Stomach smooth muscle (tissue), 2 donors: ENCODE results near the gene TAP2.
A peak's percentile ranks its signal among the peaks of the same experiment; 100 is the strongest.

Experiments used
- H3K27ac ChIP-seq: one replicate; pipeline ENCODE4 v1.7.0; 2013; ENCODE audit warnings: mild to moderate bottlenecking, low read length, inconsistent platforms
- H3K27me3 ChIP-seq, 2 donors: one replicate each; pipeline ENCODE4 v1.7.0; 2013; ENCODE audit warnings: low read length in 2 of 2; ENCODE audit not compliant: insufficient read depth in 2 of 2, control insufficient read depth in 1 of 2
- H3K36me3 ChIP-seq, 2 donors: one replicate each; pipeline ENCODE4 v1.7.0; 2013; ENCODE audit warnings: low read length in 2 of 2; ENCODE audit not compliant: control insufficient read depth in 2 of 2, insufficient read depth in 2 of 2
- H3K4me1 ChIP-seq: one replicate; pipeline ENCODE4 v1.7.0; 2013; ENCODE audit warnings: low read length; ENCODE audit not compliant: control insufficient read depth, insufficient read depth
- H3K4me3 ChIP-seq, 2 donors: one replicate each; pipeline ENCODE4 v1.7.0; 2013; ENCODE audit warnings: low read length in 2 of 2
- H3K9ac ChIP-seq, 2 donors: one replicate each; pipeline ENCODE4 v1.7.0; 2013; ENCODE audit warnings: low read length in 2 of 2, mild to moderate bottlenecking in 1 of 2
- H3K9me3 ChIP-seq, 2 donors: one replicate each; pipeline ENCODE4 v1.7.0; 2013; ENCODE audit warnings: low read length in 2 of 2; ENCODE audit not compliant: control insufficient read depth in 2 of 2
- donor health status: healthy.
- donor health status: Pancreatic carcinoma.

Gene TAP2

DNA sequence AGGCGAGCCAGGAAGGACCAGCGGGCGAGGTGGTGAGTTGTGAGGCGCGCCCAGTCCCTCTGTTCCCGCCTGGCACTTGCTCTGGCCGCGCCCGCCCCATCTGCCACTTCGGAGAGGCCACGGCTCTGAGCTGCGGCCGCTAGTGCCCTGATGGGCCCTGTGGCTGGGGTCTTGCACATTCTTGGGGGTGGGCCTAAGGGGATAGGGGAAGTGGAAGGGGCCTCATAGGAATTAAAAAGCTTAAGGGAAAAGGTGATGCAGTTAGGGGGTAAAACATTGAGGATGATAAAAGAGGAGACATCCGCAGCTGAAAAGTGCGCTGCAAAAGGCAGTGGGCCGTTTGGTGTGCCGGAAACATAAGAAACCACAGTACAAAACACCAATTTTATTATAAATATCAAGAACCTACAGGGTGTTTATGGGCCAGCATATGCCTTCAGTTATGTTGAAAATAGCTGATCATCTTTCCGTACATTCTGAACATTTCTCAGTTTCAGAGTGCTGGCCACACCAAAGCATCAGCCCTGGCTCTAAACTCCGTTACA lies 6.4 kb upstream of the TAP2 start:
- Histone ChIP-seq H3K4me1 (peaks cover 19% of the 10 kb centered on the region), H3K9me3 (no peaks in the 10 kb centered on the region), H3K27ac (peak overlapping the region; percentile 91), H3K9ac (peak overlapping the region; percentile 81 to 94), H3K27me3 (no peaks in the 10 kb centered on the region), H3K4me3 (peak overlapping the region; percentile 88 to 99), H3K36me3 (peaks cover 35 to 41% of the 10 kb centered on the region in 2 donors)

GRCh38 chr6:32843979-32844838 lies 5.7 kb upstream of the TAP2 start, which contains the start of gene PSMB8:
PSMB8 (minus strand) TSS chr6:32844047; CDS start chr6:32843996, 51 bp downstream.
- no peaks in the 10 kb centered on the region for H3K27me3 ChIP-seq
- H3K9ac ChIP-seq, result peak within 1 kb of the TSS; percentile 81 to 94
- H3K36me3 ChIP-seq, result peaks cover 33 to 39% of the 10 kb centered on the region in 2 donors
- H3K4me1 ChIP-seq, result peaks cover 19% of the 10 kb centered on the region
- H3K4me3 ChIP-seq, result peak within 1 kb of the TSS; percentile 88 to 99
- H3K9me3 ChIP-seq, result no peaks in the 10 kb centered on the region
- H3K27ac ChIP-seq, result peak within 1 kb of the TSS; percentile 91

DNA sequence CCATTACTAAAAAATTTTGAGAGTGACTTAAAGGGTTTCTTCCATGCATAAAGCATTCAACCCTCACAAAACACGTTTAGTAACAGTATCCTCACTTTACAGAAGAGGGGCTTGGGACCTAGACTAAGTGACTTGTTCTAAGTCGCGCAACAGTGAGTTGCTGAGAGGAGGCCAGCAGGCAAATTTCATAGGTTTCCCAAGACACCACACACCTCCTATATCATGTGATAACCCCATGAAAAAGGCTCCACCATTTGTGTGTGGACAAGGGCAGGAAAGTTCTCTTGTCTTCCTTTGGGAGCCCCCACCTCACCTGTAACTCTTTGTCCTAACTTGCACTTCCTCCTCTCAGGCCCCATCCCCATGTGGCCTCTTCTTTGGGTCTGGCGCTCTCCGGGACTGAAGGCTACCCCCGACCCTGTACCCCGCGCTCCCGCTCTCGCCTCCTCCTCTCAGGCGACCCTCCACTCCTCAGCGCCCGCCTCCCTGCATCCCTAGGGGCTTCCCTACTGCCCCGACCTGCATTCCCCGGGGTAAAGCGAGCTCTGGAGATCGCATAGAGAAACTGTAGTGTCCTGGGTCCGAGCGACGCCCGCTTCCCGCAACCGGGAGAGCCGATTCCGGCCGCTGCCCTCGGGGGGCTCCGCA lies 4.9 kb upstream of the TAP2 start:
- Histone ChIP-seq H3K36me3 (peaks cover 27 to 34% of the 10 kb centered on the region in 2 donors), H3K4me3 (peak overlapping the region; percentile 88 to 99), H3K27ac (peak overlapping the region; percentile 91), H3K9ac (peak overlapping the region; percentile 81 to 94), H3K9me3 (no peaks in the 10 kb centered on the region), H3K27me3 (no peaks in the 10 kb centered on the region), H3K4me1 (peaks cover 19% of the 10 kb centered on the region)

GRCh38 chr6:32842690-32843089 lies 4.2 kb upstream of the TAP2 start:
- Histone ChIP-seq H3K27me3 (no peaks in the 10 kb centered on the region), H3K36me3 (peaks cover 22 to 26% of the 10 kb centered on the region in 2 donors), H3K4me1 (peaks cover 23% of the 10 kb centered on the region), H3K9me3 (no peaks in the 10 kb centered on the region), H3K9ac (no peak overlapping the region), H3K4me3 (no peak overlapping the region), H3K27ac (no peak overlapping the region)

- no peaks in the 10 kb centered on the region for H3K27me3 ChIP-seq
- H3K9ac ChIP-seq, result no peak overlapping the region
- H3K27ac ChIP-seq, result no peak overlapping the region
- peaks cover 16 to 21% of the 10 kb centered on the region in 2 donors for H3K36me3 ChIP-seq
- H3K4me3 ChIP-seq, result no peak overlapping the region
- H3K9me3 ChIP-seq, result no peaks in the 10 kb centered on the region
- H3K4me1 ChIP-seq, result peaks cover 28% of the 10 kb centered on the region
Observed at GRCh38 chr6:32842021-32842650, 3.6 kb upstream of the TAP2 start.

DNA sequence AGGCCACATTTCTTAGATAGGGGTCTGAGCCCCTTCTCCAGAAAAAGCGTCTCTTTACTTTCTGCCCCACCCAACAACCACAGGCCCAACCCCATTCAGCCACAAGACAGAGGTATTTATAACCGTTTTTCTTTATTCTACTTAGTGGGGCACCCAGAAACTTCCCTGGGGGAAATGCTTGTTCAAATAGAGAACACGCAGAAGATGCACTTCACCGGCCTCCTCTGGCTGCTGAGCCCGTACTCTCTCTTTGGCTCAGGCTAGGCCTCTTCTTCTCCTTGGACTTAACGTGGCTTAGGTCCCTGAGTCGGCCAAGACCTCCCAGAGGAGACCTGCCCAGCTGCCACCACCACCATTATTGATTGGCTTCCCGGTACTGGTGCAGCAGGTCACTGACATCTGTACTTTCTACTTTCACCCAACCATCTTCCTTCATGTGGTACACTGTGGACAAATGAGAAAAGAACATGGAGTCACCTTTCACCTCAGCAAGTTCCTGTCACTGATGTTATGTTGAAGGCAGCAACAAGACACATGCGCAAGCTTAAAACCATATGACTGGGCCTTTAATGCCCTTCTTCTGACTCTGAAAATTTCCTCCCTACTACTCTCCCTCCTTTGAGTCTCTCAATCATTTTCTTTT lies 2.2 kb upstream of the TAP2 start:
- H3K27ac ChIP-seq, result no peak overlapping the region
- H3K9ac ChIP-seq, result peak overlapping the region in 1 of 2 donors; percentile 29
- H3K36me3 ChIP-seq, result peaks cover 6 to 15% of the 10 kb centered on the region in 2 donors
- no peaks in the 10 kb centered on the region for H3K27me3 ChIP-seq
- peaks cover 28% of the 10 kb centered on the region for H3K4me1 ChIP-seq
- no peak overlapping the region for H3K4me3 ChIP-seq
- no peaks in the 10 kb centered on the region for H3K9me3 ChIP-seq

DNA sequence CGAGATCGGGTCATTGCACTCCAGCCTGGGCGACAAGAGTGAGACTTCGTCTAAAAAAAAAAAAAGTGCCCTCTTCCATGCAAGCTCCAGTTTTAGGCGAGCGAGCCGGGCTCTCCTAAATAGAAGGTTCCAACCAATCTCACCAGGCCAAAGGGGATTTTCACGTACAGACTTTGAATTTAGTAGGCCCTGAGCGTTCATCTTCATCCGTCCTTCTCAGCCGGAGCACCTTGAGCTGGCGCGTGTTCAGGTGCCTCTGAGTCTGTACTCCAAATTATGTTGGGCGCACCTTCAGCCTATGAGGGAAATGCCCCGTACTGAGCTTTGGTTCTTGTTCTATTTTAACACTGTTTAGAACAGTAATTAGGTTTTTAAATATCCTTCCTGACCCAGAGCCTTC lies 817 bp upstream of the TAP2 start:
- H3K9ac ChIP-seq, result no peak overlapping the region
- no peak overlapping the region for H3K4me3 ChIP-seq
- peak overlapping the region; percentile 84 for H3K27ac ChIP-seq
- H3K27me3 ChIP-seq, result no peaks in the 10 kb centered on the region
- H3K4me1 ChIP-seq, result peaks cover 19% of the 10 kb centered on the region
- H3K36me3 ChIP-seq, result peaks cover 4 to 19% of the 10 kb centered on the region in 2 donors
- no peaks in the 10 kb centered on the region for H3K9me3 ChIP-seq

GRCh38 chr6:32837651-32838113 lies 857 bp downstream of the TAP2 start:
- Histone ChIP-seq H3K27ac (peak overlapping the region; percentile 84), H3K4me1 (peaks cover 10% of the 10 kb centered on the region), H3K4me3 (peak overlapping the region; percentile 55 to 89), H3K36me3 (peaks cover 4 to 19% of the 10 kb centered on the region in 2 donors), H3K9me3 (no peaks in the 10 kb centered on the region), H3K9ac (peak overlapping the region; percentile 52 to 79), H3K27me3 (no peaks in the 10 kb centered on the region)

DNA sequence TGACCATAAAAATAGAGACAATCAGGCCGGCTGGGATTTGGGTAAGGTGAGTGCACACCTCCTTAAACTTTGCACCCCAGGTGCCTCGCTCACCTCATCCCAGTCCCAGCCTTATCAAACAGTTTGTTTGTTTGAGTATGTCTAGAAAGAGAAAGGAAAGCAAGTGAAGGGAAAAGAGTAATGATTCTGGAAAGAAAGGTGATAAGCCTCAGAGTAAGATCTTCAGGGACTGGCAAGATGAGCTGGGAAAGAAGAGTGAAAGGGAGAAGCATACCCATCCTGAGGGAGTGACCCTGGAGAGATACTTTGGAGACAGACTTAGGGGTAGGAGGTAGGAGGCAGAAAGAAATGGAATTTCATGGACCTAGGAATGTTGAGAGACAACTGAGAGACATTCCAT lies 1.7 kb downstream of the TAP2 start:
- Histone ChIP-seq H3K4me3 (no peak overlapping the region), H3K9ac (no peak overlapping the region), H3K27me3 (no peaks in the 10 kb centered on the region), H3K27ac (no peak overlapping the region), H3K36me3 (peaks cover 4 to 14% of the 10 kb centered on the region in 2 donors), H3K4me1 (peaks cover 9% of the 10 kb centered on the region), H3K9me3 (no peaks in the 10 kb centered on the region)
